B cell (primary cell): ENCODE measurements around the gene OR2AT4.
"Not testable (repeated sequence)": the region's sequence is repeated elsewhere in the genome, so short reads cannot be mapped to it uniquely, and the experiment has no call there.

Source experiments
- EZH2 ChIP-seq: IDR thresholded peaks from 2 replicates; pipeline ENCODE4 v1.6.1; 2012; ENCODE audit warnings: borderline replicate concordance, low read depth, mild to moderate bottlenecking, moderate library complexity, low read length; ENCODE audit not compliant: insufficient read depth, poor library complexity, severe bottlenecking
- TF ChIP-seq, protein P1 (sequence below): fragments of 200-600 bp; IDR thresholded peaks from one replicate; pipeline ENCODE4 v1.8.0; 2022; ENCODE audit warnings: antibody characterized with exemption, mild to moderate bottlenecking

DNA sequence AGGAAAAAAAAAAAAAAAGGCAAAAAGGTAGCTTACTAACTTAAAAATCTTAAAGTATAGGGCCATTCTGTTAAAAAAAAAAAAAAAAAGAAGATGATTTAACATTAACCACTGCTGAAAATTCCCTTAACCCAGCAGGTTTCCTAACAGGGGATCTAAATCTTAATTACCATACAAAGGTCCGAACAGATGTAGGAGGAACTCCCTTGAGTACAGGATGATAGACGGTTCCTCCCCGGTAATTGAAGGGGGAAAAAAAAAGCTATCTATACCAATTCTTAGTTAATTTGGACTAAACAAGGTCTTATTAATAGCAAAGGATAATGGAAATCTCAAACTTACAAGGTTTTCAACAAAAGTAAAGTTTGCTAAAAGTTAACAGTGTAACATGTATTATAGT, 54.9 kb downstream of the OR2AT4 start:
- TF ChIP-seq, protein P1, sequence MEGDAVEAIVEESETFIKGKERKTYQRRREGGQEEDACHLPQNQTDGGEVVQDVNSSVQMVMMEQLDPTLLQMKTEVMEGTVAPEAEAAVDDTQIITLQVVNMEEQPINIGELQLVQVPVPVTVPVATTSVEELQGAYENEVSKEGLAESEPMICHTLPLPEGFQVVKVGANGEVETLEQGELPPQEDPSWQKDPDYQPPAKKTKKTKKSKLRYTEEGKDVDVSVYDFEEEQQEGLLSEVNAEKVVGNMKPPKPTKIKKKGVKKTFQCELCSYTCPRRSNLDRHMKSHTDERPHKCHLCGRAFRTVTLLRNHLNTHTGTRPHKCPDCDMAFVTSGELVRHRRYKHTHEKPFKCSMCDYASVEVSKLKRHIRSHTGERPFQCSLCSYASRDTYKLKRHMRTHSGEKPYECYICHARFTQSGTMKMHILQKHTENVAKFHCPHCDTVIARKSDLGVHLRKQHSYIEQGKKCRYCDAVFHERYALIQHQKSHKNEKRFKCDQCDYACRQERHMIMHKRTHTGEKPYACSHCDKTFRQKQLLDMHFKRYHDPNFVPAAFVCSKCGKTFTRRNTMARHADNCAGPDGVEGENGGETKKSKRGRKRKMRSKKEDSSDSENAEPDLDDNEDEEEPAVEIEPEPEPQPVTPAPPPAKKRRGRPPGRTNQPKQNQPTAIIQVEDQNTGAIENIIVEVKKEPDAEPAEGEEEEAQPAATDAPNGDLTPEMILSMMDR = not testable (repeated sequence)
- TF ChIP-seq EZH2 = not testable (repeated sequence)
